ENCODE measurements around the gene CNKSR1.

- TF ChIP-seq CTCF (conservative IDR thresholded peaks at IDR 0.05; ENCODE audit: low read depth, low read length) (no peak), POLR2A (IDR thresholded peaks at IDR 0.05; ENCODE audit: low read depth, low read length) (no peak), MAFK (IDR thresholded peaks at IDR 0.05; ENCODE audit: low read depth, low read length) (no peak), BHLHE40 (IDR thresholded peaks at IDR 0.05; ENCODE audit: low read depth, low read length) (no peak), ELK1 (IDR thresholded peaks at IDR 0.05; ENCODE audit: borderline replicate concordance, low read depth, low read length) (no peak), USF2 (IDR thresholded peaks at IDR 0.05; ENCODE audit: low read depth, low read length) (no peak), RFX5 (IDR thresholded peaks at IDR 0.05; ENCODE audit: low read depth, low read length) (no peak), SMC3 (IDR thresholded peaks at IDR 0.05; ENCODE audit: low read depth, low read length) (no peak), CHD1 (IDR thresholded peaks at IDR 0.05; ENCODE audit: low read depth, low read length) (no peak), RAD21 (IDR thresholded peaks at IDR 0.05; ENCODE audit: low read length) (no peak), CEBPB (IDR thresholded peaks at IDR 0.05; ENCODE audit: low read depth, low read length) (no peak), FOS (IDR thresholded peaks at IDR 0.05; ENCODE audit: low read depth, low read length) (no peak)
These were observed 42.8 kb upstream of the CNKSR1 start for GRCh38 chr1:26134466-26134865.

Data from IMR-90 (cell line).